VCaP (cell line): Measurements from ENCODE around the gene SEC23B.
"Not testable (repeated sequence)": the region's sequence is repeated elsewhere in the genome, so short reads cannot be mapped to it uniquely, and the experiment has no call there.

Experiments used
- H3K27ac ChIP-seq: fragments of 450-650 bp; 2 replicates; pipeline ENCODE4 v1.5.1; 2017
- CTCF ChIP-seq: fragments of 450-650 bp; conservative IDR thresholded peaks from 2 replicates; pipeline ENCODE4 v1.5.1; 2017; ENCODE audit warnings: mild to moderate bottlenecking, moderate library complexity

SEC23B gene

GRCh38 chr20:18513208-18513607, 5.5 kb downstream of the SEC23B start:
- no peak for TF ChIP-seq CTCF
- no peak overlapping the region for H3K27ac ChIP-seq

- H3K27ac ChIP-seq = no peak overlapping the region
- TF ChIP-seq CTCF = no peak
These were observed 6.4 kb downstream of the SEC23B start for GRCh38 chr20:18514127-18514526.

GRCh38 chr20:18515973-18516372, 8.2 kb downstream of the SEC23B start:
- no peak overlapping the region for H3K27ac ChIP-seq
- no peak for TF ChIP-seq CTCF

- H3K27ac ChIP-seq = not testable (repeated sequence)
These were observed 14.3 kb downstream of the SEC23B start for GRCh38 chr20:18522066-18522465.

GRCh38 chr20:18523066-18523465, 15.3 kb downstream of the SEC23B start:
- no peak for TF ChIP-seq CTCF
- H3K27ac ChIP-seq = no peak overlapping the region

DNA sequence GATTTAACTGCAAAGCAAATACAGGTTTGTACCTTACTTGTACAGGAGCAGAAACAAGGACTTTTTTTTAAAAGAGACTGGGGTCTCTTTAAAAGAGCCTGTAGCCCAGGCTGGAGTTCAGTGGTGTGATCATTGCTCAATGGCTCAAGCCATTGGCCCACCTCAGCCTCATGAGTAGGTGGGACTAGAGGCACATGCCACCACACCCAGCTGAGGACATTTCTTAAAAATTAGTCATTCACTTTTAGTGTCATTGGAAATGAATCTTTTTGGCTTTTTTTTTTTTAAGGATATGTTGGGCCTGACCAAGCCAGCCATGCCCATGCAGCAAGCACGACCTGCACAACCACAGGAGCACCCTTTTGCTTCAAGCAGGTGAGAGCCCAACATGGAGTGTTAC, 16.9 kb downstream of the SEC23B start:
- H3K27ac ChIP-seq = no peak overlapping the region
- TF ChIP-seq CTCF = no peak

DNA sequence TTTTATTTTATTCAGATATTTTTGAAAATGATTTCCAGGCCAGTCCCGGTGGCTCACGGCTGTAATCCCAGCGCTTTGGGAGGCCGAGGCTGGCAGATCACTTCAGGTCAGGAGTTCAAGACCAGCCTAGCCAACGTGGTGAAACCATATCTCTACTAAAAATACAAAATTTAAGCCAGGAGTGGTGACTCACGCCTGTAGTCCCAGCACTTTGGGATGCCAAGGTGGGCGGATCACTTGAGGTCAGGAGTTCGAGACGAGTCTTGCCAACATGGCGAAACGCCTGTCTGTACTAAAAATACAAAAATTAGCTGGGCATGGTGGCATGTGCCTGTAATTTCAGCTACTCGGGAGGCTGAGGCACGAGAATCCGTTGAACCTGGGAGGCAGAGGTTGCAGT, 19.0 kb downstream of the SEC23B start:
- not testable (repeated sequence) for H3K27ac ChIP-seq

GRCh38 chr20:18527339-18527738, 19.6 kb downstream of the SEC23B start:
- no peak overlapping the region for H3K27ac ChIP-seq
- no peak for TF ChIP-seq CTCF

DNA sequence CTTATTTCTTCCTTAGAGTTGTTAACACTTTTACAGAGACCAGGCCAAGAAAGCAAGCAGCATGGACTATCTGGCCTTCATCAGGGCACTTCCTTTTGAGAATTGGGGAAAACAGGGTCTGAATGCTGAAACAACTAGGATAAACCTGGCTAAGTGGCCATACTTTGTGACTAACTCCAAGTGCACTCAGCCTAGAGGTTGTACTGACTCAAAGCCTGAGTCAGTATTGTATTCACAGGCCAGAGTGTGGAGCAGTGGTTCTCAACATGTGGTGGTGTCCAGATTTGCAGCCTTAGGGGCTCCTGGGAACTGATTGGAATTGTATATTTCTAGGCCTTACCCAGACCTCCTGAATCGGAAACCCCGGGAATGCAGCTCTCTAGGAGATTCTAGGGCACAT, 20.1 kb downstream of the SEC23B start:
- no peak overlapping the region for H3K27ac ChIP-seq
- no peak for TF ChIP-seq CTCF
